Measurements from ENCODE around the gene TSSK2.

Gene TSSK2

GRCh38 chr22:19117111-19117512 is 14.0 kb upstream of the TSSK2 start:
- H3K27me3 ChIP-seq = no peaks in the 10 kb centered on the region
- H3K4me1 ChIP-seq (ENCODE audit: control insufficient read depth in 1 of 2, insufficient read depth in 1 of 2, low read depth in 1 of 2, low read length in 1 of 2) = peaks cover 86 to 91% of the 10 kb centered on the region in 2 experiments
- H3K4me3 ChIP-seq (ENCODE audit: low read depth in 1 of 2, low read length in 1 of 2) = no peak overlapping the region
- H3K27ac ChIP-seq = peak overlapping the region; percentile 78
- TF ChIP-seq CTCF (IDR thresholded peaks at IDR 0.05) = no peak
- H3K9me3 ChIP-seq = no peaks in the 10 kb centered on the region
- H3K36me3 ChIP-seq = peaks cover 12% of the 10 kb centered on the region

GRCh38 chr22:19118329-19118880 is 12.7 kb upstream of the TSSK2 start:
- Histone ChIP-seq H3K36me3 (peaks cover 12% of the 10 kb centered on the region), H3K4me1 (ENCODE audit: control insufficient read depth in 1 of 2, insufficient read depth in 1 of 2, low read depth in 1 of 2, low read length in 1 of 2) (peaks cover 82 to 88% of the 10 kb centered on the region in 2 experiments), H3K9me3 (no peaks in the 10 kb centered on the region), H3K4me3 (ENCODE audit: low read depth in 1 of 2, low read length in 1 of 2) (peak overlapping the region in 1 of 2 experiments; percentile 12), H3K27ac (peak overlapping the region; percentile 78), H3K27me3 (no peaks in the 10 kb centered on the region)
- TF ChIP-seq CTCF (IDR thresholded peaks at IDR 0.05) = no peak

GRCh38 chr22:19119949-19120348 is 11.2 kb upstream of the TSSK2 start:
- Histone ChIP-seq H3K4me3 (ENCODE audit: low read depth in 1 of 2, low read length in 1 of 2) (peak overlapping the region; percentile 93 to 94), H3K9me3 (no peaks in the 10 kb centered on the region), H3K4me1 (ENCODE audit: control insufficient read depth in 1 of 2, insufficient read depth in 1 of 2, low read depth in 1 of 2, low read length in 1 of 2) (peaks cover 66 to 74% of the 10 kb centered on the region in 2 experiments), H3K27me3 (no peaks in the 10 kb centered on the region), H3K36me3 (peaks cover 12% of the 10 kb centered on the region), H3K27ac (peak overlapping the region; percentile 92)
- no peak for TF ChIP-seq CTCF (IDR thresholded peaks at IDR 0.05)

- Histone ChIP-seq H3K4me1 (ENCODE audit: control insufficient read depth in 1 of 2, insufficient read depth in 1 of 2, low read depth in 1 of 2, low read length in 1 of 2) (peaks cover 61 to 63% of the 10 kb centered on the region in 2 experiments), H3K9me3 (no peaks in the 10 kb centered on the region), H3K27me3 (no peaks in the 10 kb centered on the region), H3K4me3 (ENCODE audit: low read depth in 1 of 2, low read length in 1 of 2) (peak overlapping the region; percentile 93 to 94), H3K36me3 (peaks cover 12% of the 10 kb centered on the region), H3K27ac (peak overlapping the region; percentile 92)
- TF ChIP-seq CTCF (IDR thresholded peaks at IDR 0.05) = no peak
Measured at GRCh38 chr22:19120829-19121630, 10.1 kb upstream of the TSSK2 start.

- Histone ChIP-seq H3K27ac (peak overlapping the region; percentile 92), H3K27me3 (no peaks in the 10 kb centered on the region), H3K4me1 (ENCODE audit: control insufficient read depth in 1 of 2, insufficient read depth in 1 of 2, low read depth in 1 of 2, low read length in 1 of 2) (peaks cover 55 to 56% of the 10 kb centered on the region in 2 experiments), H3K9me3 (no peaks in the 10 kb centered on the region), H3K36me3 (peaks cover 12% of the 10 kb centered on the region), H3K4me3 (ENCODE audit: low read depth in 1 of 2, low read length in 1 of 2) (peak overlapping the region; percentile 93 to 94)
- no peak for TF ChIP-seq CTCF (IDR thresholded peaks at IDR 0.05)
Measured at GRCh38 chr22:19121631-19122142, 9.4 kb upstream of the TSSK2 start.

All from neutrophil (primary cell).